Esophagus mucosa (tissue), 1 donor: Measurements from ENCODE around the gene COL15A1. TPM values are rescaled to one million over a fixed set of nuclear protein-coding genes. Genes with fewer than 3 reads are reported as not detected.

Experiments used
- ATAC-seq: fragments of 200-7000 bp; cut with Tn5 transposase; one replicate; pipeline ENCODE4 v1.9.1; 2020
- total RNA-seq: library from RNA; stranded (reverse); gene quantifications from one replicate; pipeline ENCODE4 v1.2.4, GENCODE V29; 2023
- donor health status: DM: yes; HTN: yes; CAD: no.

Gene COL15A1
- total RNA-seq, 1 donor from 2014 or later: 7.5 TPM

DNA sequence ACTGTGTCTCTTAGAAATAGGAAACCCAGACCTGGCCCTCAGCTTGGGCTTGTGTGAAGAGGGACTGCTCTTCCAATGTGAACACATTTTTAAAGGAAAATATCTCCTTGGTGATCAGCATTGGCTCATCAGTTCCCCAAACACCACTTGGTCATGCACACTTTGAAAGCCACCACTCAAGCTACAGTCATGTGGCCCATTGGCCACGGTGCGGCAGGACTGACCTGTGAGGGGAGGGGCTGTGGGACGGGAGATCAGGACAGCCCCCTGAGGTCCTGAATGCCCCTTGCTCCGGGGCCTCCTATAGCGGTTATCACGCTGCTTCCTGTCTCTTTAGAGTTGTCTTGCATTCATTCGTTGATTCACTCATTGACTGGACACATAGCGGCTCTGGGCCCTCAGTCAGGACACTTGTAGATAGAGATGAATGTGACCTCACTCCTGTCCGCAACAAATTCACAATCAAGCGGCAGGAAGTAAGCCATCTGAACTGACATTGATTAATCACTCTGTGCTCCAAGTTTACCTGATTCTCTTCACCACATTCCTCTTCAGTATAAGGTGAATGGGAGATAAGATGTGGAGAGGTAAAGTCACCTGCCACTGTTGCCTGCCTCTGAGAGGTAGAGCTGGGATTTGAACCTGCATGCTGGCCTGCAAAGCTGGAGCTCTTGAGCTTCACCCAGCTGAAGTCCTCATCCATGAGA, 73.1 kb downstream of the COL15A1 start:
- no peak for ATAC-seq

DNA sequence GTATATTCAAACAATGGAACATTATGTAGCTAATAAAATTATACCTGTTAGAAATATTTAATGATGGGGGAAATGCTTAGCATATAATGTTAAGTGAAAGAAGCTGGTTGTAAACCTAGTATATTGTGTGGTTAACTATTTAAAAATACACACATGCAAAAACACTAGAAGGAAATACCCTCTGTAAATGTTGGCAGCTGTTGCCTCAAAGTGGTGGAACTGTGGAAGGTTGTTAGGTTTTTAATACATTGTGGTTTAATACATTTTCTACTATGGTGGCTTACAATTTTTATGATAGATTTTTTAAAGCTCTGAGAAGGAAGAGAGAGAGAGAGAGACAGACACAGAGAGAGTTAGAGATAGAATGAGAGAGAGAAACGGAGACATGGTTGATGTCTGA, 74.9 kb downstream of the COL15A1 start:
- no peak for ATAC-seq

DNA sequence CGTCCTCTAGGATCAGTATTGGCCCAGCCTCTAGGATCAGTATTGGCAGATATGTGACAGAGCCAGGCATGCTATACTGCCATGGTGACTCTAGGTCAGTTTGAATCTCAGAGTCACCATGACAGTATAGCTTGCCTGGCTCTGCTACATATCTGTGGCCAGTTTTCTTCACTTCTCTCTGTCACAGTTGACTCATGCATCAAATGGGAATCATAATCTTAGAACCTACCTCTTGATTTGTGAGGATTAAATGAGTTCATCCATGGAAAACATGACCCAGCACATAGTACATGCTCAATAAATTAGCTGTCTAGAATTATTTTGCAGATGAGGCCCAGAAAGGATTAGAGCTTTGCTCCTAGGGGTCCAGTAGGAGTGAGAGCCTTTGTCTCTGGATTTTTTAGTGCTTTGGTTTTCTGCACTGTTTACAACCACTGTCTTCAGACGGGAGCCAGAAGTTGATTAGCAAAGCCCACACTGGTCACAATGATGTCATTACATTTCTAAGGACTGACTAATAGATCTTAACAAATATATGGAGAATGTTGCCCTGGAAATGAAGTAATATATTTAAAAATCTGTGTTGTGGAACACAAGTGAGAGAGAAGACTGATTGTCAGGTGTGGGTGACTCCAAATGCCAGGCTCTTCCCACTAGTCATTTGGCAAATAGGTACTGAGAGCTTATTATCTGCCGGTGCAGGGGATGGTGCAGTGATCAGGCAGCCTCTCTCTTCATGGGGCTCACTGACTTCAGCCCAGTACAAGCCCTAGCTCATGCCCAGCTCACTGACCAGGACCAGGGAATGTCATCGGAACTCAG, 76.0 kb downstream of the COL15A1 start:
- ATAC-seq: peak; percentile 82

DNA sequence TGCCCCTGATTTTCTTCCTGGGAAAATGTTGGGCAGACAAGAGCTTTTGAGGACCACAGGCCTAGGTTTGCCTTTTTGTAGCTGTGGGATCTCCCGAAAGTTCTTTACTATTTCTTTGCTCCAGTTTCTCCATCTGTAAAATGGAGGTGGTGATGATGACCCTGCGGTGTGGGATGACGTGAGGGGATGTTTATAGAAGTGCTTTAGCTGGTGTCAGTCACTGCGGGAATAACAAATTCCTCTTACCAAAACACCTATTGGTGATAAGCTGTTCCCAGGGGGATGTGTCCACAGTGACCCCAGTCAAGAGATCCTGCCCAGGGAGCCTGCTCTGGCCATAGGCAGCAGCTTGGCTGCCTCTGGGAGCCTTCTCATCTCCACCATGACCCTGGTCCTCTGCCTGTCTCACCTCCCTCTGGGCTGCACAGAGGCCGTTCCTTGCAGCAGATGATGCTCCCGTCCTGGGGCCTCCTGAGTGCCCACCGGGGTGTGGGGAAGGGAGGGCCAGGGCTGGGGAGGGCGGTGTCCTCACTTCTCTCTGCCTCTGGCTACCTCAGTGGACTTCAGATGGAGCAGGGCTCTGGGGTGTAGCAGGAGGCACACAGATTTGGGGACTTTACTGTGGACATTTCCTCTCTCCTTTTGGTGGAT, 77.2 kb downstream of the COL15A1 start:
- ATAC-seq: no peak

- no peak for ATAC-seq
These were observed 77.8 kb downstream of the COL15A1 start for GRCh38 chr9:99021512-99021911.

DNA sequence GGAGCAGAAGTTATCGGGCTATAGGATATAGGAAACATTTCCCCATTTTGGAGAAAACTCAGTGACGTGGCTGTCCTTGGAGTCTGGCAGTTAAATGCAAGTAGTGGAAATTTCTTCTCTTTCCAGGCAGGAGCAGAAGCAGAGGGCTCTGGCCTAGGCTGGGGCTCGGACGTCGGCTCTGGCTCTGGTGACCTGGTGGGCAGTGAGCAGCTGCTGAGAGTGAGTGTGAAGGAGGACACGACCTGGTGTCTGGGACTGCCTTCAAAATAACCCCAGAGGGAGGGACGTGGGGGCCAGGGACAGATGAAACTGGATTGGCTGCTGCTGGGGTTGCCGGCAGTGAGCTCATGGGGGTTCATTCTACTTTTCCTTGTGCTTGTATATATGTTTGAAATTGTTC, 79.5 kb downstream of the COL15A1 start:
- ATAC-seq: no peak

- ATAC-seq: no peak
These were observed 80.1 kb downstream of the COL15A1 start for GRCh38 chr9:99023831-99024230.

- no peak for ATAC-seq
These were observed 81.3 kb downstream of the COL15A1 start for GRCh38 chr9:99024959-99025358.

- ATAC-seq: no peak
These were observed 82.0 kb downstream of the COL15A1 start for GRCh38 chr9:99025616-99026270.

GRCh38 chr9:99026271-99026955, 82.7 kb downstream of the COL15A1 start:
- ATAC-seq: no peak

- no peak for ATAC-seq
These were observed 83.2 kb downstream of the COL15A1 start for GRCh38 chr9:99026956-99027298.

DNA sequence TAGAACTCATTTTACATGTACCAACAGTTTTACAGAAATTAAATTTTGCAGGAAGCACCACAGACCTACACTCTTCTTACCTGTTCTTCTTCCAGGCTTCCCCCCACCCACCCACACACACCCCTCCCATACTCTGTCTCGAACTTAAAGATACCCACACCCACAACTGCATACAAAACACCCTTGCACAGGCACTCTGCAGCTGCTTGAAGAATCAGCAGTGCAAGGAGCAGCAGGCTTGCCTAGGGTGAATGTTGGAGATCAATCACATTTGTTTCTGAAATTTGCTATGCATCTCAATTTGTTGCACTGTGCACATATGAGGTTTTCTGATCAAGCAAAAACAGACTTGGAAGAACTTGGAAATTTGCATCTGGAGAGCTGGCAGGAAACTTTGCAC, 83.7 kb downstream of the COL15A1 start:
- no peak for ATAC-seq

DNA sequence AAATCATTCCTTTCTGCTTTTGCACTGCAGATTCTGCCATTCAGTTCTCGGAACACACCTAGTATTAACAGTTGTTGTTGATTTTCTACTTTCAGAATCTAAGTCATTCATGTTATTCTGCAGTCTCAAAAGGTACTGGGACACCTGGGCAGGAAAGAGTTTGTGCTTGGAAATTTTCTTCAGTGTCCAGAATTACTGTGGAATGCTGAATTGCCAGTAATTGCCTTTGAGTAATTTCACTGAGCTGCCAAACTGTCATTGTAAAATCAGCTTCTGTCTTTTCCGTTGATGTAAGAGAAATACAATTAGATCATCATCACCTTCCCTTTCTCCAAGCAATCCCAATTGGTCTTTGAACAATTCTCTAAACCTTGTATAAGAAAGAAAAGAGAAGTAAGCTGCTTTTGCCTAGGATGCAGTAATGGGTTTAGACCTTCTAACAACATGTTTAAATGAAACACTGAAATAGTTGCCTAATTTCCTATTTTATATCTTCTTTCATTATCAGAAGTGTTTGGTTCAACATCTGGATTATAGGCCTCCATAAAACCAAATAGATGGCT, 85.5 kb downstream of the COL15A1 start:
- no peak for ATAC-seq

- ATAC-seq: no peak
These were observed 86.4 kb downstream of the COL15A1 start for GRCh38 chr9:99030092-99030511.

DNA sequence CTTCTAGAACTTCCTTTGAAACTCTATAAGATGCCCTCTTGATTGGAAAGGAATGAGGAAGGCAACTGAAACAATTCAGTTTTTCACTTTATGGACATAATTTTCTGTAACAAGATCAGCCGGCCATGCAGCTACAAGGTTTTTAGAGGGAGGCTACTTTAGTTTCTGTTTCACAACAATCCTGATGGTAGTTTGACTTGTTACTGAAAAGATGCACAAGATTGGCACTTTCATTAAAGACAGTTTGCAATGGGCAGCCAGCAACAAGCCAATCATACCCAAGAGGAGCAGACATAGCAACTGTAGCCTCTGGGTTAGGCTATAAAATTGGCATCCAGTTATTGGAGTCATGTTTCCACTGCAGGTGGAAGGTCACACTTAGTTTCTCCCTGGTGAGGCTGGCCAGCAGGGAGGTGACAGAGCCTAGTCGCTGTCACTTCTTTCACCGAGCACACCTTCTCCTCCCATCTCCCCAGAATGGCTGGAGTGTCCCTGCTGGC, 87.0 kb downstream of the COL15A1 start:
- no peak for ATAC-seq

- no peak for ATAC-seq
These were observed 87.6 kb downstream of the COL15A1 start for GRCh38 chr9:99031319-99031718.

DNA sequence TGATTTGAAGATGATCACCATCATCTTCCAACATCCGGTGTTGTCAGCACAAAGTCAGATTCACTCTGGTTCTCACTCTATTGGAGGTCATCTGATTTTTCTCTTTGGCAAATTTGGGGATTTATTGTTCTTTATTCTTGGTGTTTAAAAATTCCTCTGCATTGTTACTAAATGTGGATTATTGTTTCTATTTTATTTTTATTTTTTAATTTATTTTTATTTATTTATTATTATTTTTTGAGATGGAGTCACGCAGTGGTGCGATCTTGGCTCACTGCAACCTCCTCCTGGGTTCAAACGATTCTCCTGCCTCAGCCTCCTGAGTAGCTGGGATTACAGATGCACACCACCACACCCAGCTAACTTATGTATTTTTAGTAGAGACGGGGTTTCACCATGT, 88.3 kb downstream of the COL15A1 start:
- no peak for ATAC-seq

DNA sequence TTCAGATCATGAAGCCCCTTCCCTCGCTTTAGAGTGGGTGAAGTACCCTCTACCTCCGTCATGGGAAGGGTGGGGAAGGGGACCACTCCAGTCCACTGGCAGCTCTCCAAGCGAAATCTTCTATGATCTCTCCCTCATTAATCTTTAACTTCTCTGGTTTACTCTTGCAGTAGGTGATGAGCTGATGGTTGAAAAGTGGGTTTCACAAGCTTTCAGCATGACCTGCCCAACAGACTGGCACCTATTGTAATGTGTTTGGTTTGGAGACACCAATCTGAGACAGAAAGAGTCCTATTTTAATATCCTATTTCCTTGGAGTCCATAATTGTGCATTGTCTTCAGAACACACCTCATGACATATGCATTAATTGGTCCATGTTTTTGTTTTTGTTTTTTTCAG, 90.4 kb downstream of the COL15A1 start:
- no peak for ATAC-seq

- ATAC-seq: no peak
These were observed 91.6 kb downstream of the COL15A1 start for GRCh38 chr9:99035313-99035712.

DNA sequence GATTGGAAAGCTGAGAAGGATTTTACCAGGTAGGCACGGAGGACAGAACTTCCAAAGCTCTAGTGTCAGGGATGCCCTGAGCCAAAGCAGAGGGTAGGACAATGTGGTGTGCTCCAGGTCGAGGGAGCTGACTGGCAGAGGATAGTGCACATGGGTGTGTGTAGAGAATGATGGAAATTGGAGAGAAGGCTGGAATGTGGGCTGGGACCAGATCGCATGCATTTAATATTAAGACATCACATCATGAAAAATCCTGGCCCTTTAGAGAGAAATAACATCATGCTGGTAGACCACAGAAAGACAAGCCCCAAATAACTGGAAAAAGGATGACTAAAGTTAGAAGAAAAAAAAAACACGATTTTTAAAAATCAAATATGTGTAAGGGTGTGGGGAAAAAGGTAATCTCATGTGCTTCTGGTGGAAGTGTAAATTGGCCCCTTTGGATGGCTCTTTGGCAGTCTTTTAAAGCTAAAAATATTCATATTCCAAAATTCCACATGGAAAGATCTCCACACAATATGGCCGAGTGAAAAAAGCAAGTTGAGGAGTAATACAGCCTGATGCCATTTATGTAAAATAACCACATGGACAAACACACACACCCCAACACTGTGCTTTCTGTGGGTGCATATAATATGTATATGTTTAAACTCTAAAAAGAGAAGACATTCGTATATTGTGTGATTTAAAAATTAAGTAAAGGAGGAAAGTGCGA, 94.2 kb downstream of the COL15A1 start:
- ATAC-seq: no peak

DNA sequence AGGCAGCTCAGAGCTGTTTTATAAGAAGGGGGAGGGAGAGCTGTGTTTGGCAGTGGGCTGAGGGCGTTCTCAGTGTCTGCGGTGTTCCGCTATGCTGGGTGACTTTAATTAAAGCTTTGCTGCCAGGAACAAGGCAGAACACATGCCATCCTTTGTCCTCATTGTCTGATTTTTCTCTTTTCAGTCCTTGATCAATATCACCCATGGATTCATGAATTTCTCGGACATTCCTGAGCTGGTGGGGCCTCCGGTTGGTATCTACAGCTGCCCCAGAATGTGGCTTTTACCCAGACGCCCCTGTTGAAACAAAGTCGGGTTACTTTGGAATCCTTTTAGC, 94.7 kb downstream of the COL15A1 start:
- ATAC-seq: no peak
